GM12875 (cell line): ENCODE results near the gene YPEL4.

ENCODE experiments used
- H3K4me3 ChIP-seq: one replicate; pipeline ENCODE4 v1.5.1; 2011; ENCODE audit warnings: low read depth, low read length, control low read depth
- CTCF ChIP-seq: IDR thresholded peaks from 2 replicates; pipeline ENCODE4 v1.5.1; 2011; ENCODE audit warnings: low read depth, mild to moderate bottlenecking, control low read depth, inconsistent platforms, low read length, moderate library complexity, borderline replicate concordance; ENCODE audit not compliant: insufficient read depth

Gene YPEL4

GRCh38 chr11:57638811-57639320, 10.8 kb downstream of the YPEL4 start:
- H3K4me3 ChIP-seq, result peak overlapping the region; percentile 73
- no peak for TF ChIP-seq CTCF

GRCh38 chr11:57638005-57638781, 11.5 kb downstream of the YPEL4 start:
- no peak for TF ChIP-seq CTCF
- H3K4me3 ChIP-seq, result peak overlapping the region; percentile 73

GRCh38 chr11:57637626-57638004, 12.1 kb downstream of the YPEL4 start:
- H3K4me3 ChIP-seq, result peak overlapping the region; percentile 73
- no peak for TF ChIP-seq CTCF

GRCh38 chr11:57635246-57635645, 14.5 kb downstream of the YPEL4 start:
- no peak overlapping the region for H3K4me3 ChIP-seq
- TF ChIP-seq CTCF, result no peak

- H3K4me3 ChIP-seq, result no peak overlapping the region
- no peak for TF ChIP-seq CTCF
Observed at GRCh38 chr11:57634311-57634710, 15.4 kb downstream of the YPEL4 start.

GRCh38 chr11:57633394-57634070, 16.2 kb downstream of the YPEL4 start:
- no peak for TF ChIP-seq CTCF
- H3K4me3 ChIP-seq, result no peak overlapping the region
